Gastrocnemius medialis (tissue), 4 donors: ENCODE measurements around the gene RAPGEF1.
A peak's percentile ranks its signal among the peaks of the same experiment; 100 is the strongest.

Experiments
- POLR2A ChIP-seq, 2 donors: fragments of 450-650 bp; IDR thresholded peaks; one replicate each; pipeline ENCODE4 v1.6.1; 2017; ENCODE audit warnings: antibody characterized with exemption in 2 of 2, mild to moderate bottlenecking in 2 of 2, moderate library complexity in 2 of 2
- TF ChIP-seq, protein P1 (sequence below), 5 experiments: fragments of 450-650 bp in 3 of 5; fragments of 200-600 bp in 2 of 5; sonication (generic) in 2 of 5; IDR thresholded peaks in 4 of 5; conservative IDR thresholded peaks in 1 of 5; 1 replicate in 4 of 5; 2 replicates in 1 of 5; pipeline ENCODE4 v1.5.1; 2016 to 2019; ENCODE audit warnings: antibody characterized with exemption in 5 of 5, mild to moderate bottlenecking in 3 of 5, moderate library complexity in 3 of 5

DNA sequence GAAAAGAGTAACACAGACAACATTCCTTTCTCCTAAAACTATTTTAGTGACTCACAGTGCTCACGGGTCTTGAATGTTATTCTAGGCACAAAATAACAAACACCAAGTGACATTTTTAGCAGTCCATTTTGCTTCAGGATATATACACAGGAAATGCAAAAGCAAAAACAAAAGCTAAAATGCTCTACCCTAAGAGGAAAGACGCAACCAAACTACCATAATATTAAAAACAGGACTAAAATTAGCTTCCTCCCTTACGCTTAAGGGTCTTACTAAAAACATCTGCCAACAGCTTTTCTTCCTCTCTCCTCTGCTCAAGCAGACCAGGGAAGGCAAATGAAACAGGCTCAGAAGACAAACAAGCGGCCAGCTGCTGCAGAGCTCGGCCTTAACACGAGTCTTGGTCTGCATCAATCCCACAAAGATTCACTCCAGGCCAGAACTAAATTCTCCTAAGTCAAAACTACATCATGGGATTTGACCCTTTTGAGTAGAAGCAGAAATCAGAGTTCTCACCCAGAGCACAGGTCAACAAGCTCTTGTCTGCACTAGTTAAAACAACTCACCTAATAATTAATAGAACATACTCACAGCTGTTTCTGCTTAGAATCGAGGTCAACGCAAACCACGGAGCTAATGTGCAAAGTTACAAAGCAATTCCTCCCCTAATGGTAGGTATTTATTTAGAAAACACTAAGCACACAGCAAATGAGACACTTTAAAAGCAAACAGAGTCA is 62.3 kb downstream of the RAPGEF1 start:
- TF ChIP-seq POLR2A (IDR thresholded peaks at IDR 0.05), result peak in 1 of 2 donors; percentile 35
- TF ChIP-seq, protein P1, sequence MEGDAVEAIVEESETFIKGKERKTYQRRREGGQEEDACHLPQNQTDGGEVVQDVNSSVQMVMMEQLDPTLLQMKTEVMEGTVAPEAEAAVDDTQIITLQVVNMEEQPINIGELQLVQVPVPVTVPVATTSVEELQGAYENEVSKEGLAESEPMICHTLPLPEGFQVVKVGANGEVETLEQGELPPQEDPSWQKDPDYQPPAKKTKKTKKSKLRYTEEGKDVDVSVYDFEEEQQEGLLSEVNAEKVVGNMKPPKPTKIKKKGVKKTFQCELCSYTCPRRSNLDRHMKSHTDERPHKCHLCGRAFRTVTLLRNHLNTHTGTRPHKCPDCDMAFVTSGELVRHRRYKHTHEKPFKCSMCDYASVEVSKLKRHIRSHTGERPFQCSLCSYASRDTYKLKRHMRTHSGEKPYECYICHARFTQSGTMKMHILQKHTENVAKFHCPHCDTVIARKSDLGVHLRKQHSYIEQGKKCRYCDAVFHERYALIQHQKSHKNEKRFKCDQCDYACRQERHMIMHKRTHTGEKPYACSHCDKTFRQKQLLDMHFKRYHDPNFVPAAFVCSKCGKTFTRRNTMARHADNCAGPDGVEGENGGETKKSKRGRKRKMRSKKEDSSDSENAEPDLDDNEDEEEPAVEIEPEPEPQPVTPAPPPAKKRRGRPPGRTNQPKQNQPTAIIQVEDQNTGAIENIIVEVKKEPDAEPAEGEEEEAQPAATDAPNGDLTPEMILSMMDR (IDR thresholded peaks at IDR 0.05 in 4 of 5, conservative IDR thresholded peaks at IDR 0.05 in 1 of 5), result no peak
